ENCODE data around the gene ACAN.

ACAN gene

GRCh38 chr15:88864861-88865497 lies 61.7 kb downstream of the ACAN start:
- no peak for TF ChIP-seq POLR2AphosphoS5 (IDR thresholded peaks at IDR 0.05; ENCODE audit: low read depth, low read length)
- no peak for TF ChIP-seq SIN3A (IDR thresholded peaks at IDR 0.05; ENCODE audit: borderline replicate concordance, insufficient read depth, low read length)
- TF ChIP-seq TAF1 (IDR thresholded peaks at IDR 0.05; ENCODE audit: borderline replicate concordance, insufficient read depth, low read length): no peak

GRCh38 chr15:88865498-88866099 lies 62.4 kb downstream of the ACAN start:
- no peak for TF ChIP-seq TAF1 (IDR thresholded peaks at IDR 0.05; ENCODE audit: borderline replicate concordance, insufficient read depth, low read length)
- TF ChIP-seq POLR2AphosphoS5 (IDR thresholded peaks at IDR 0.05; ENCODE audit: low read depth, low read length): no peak

- TF ChIP-seq TAF1 (IDR thresholded peaks at IDR 0.05; ENCODE audit: borderline replicate concordance, insufficient read depth, low read length) (no peak), SIN3A (IDR thresholded peaks at IDR 0.05; ENCODE audit: borderline replicate concordance, insufficient read depth, low read length) (no peak), REST (IDR thresholded peaks at IDR 0.05; ENCODE audit: insufficient read depth in 1 of 2, low read depth in 2 of 2, low read length in 2 of 2) (no peak), POLR2AphosphoS5 (IDR thresholded peaks at IDR 0.05; ENCODE audit: low read depth, low read length) (no peak), FOXP2 (optimal IDR thresholded peaks at IDR 0.05; ENCODE audit: borderline replicate concordance, extremely low read depth, extremely low read length, insufficient read depth) (no peak)
These were observed 63.2 kb downstream of the ACAN start for GRCh38 chr15:88866295-88866881.

GRCh38 chr15:88871313-88871712 lies 68.1 kb downstream of the ACAN start:
- no peak for TF ChIP-seq POLR2AphosphoS5 (IDR thresholded peaks at IDR 0.05; ENCODE audit: low read depth, low read length)
- no peak for TF ChIP-seq TAF1 (IDR thresholded peaks at IDR 0.05; ENCODE audit: borderline replicate concordance, insufficient read depth, low read length)
- TF ChIP-seq SIN3A (IDR thresholded peaks at IDR 0.05; ENCODE audit: borderline replicate concordance, insufficient read depth, low read length): no peak
- TF ChIP-seq REST (IDR thresholded peaks at IDR 0.05; ENCODE audit: insufficient read depth in 1 of 2, low read depth in 2 of 2, low read length in 2 of 2): no peak
- no peak for TF ChIP-seq FOXP2 (optimal IDR thresholded peaks at IDR 0.05; ENCODE audit: borderline replicate concordance, extremely low read depth, extremely low read length, insufficient read depth)

GRCh38 chr15:88872106-88872505 lies 68.9 kb downstream of the ACAN start:
- no peak for TF ChIP-seq REST (IDR thresholded peaks at IDR 0.05; ENCODE audit: insufficient read depth in 1 of 2, low read depth in 2 of 2, low read length in 2 of 2)
- no peak for TF ChIP-seq SIN3A (IDR thresholded peaks at IDR 0.05; ENCODE audit: borderline replicate concordance, insufficient read depth, low read length)
- no peak for TF ChIP-seq TAF1 (IDR thresholded peaks at IDR 0.05; ENCODE audit: borderline replicate concordance, insufficient read depth, low read length)
- TF ChIP-seq POLR2AphosphoS5 (IDR thresholded peaks at IDR 0.05; ENCODE audit: low read depth, low read length): no peak
- TF ChIP-seq FOXP2 (optimal IDR thresholded peaks at IDR 0.05; ENCODE audit: borderline replicate concordance, extremely low read depth, extremely low read length, insufficient read depth): no peak

GRCh38 chr15:88872706-88873105 lies 69.5 kb downstream of the ACAN start:
- TF ChIP-seq REST (IDR thresholded peaks at IDR 0.05; ENCODE audit: insufficient read depth in 1 of 2, low read depth in 2 of 2, low read length in 2 of 2) (no peak), FOXP2 (optimal IDR thresholded peaks at IDR 0.05; ENCODE audit: borderline replicate concordance, extremely low read depth, extremely low read length, insufficient read depth) (no peak), POLR2AphosphoS5 (IDR thresholded peaks at IDR 0.05; ENCODE audit: low read depth, low read length) (no peak)

All from PFSK-1 (cell line).